Measurements from ENCODE around the gene MAP10.

DNA sequence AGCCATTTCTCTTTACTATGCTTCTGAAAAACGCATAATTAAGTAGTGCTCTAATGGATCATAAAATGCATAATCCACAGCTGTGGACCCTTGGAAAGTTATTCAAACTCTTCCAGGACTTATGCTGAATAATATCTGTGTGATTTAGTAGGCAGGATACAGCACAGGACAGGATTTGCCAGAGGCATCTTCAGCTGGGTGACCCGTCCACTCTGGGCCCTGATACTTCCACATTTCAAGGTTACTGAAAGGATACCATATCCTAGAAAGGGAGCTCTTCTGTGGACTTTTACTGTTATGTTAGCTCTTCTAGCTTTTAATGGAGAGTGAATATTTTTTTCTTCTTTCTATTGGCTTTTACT is 49.6 kb downstream of the MAP10 start:
- TF ChIP-seq ZBTB43 (CRISPR knock-in tag; IDR thresholded peaks at IDR 0.05) = no peak
- TF ChIP-seq, protein P1, sequence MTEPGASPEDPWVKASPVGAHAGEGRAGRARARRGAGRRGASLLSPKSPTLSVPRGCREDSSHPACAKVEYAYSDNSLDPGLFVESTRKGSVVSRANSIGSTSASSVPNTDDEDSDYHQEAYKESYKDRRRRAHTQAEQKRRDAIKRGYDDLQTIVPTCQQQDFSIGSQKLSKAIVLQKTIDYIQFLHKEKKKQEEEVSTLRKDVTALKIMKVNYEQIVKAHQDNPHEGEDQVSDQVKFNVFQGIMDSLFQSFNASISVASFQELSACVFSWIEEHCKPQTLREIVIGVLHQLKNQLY (CRISPR knock-in tag; IDR thresholded peaks at IDR 0.05) = no peak
- TF ChIP-seq, protein P2, sequence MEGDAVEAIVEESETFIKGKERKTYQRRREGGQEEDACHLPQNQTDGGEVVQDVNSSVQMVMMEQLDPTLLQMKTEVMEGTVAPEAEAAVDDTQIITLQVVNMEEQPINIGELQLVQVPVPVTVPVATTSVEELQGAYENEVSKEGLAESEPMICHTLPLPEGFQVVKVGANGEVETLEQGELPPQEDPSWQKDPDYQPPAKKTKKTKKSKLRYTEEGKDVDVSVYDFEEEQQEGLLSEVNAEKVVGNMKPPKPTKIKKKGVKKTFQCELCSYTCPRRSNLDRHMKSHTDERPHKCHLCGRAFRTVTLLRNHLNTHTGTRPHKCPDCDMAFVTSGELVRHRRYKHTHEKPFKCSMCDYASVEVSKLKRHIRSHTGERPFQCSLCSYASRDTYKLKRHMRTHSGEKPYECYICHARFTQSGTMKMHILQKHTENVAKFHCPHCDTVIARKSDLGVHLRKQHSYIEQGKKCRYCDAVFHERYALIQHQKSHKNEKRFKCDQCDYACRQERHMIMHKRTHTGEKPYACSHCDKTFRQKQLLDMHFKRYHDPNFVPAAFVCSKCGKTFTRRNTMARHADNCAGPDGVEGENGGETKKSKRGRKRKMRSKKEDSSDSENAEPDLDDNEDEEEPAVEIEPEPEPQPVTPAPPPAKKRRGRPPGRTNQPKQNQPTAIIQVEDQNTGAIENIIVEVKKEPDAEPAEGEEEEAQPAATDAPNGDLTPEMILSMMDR (IDR thresholded peaks at IDR 0.05) = no peak
- TF ChIP-seq NFATC4 (CRISPR knock-in tag; IDR thresholded peaks at IDR 0.05) = no peak
- TF ChIP-seq USF1 (CRISPR knock-in tag; IDR thresholded peaks at IDR 0.05) = no peak
- TF ChIP-seq NR3C1 (CRISPR knock-in tag; conservative IDR thresholded peaks at IDR 0.05; ENCODE audit: low read depth) = no peak
- no peak for TF ChIP-seq NR2C2 (CRISPR knock-in tag; IDR thresholded peaks at IDR 0.05)
- no peak for TF ChIP-seq JUN (CRISPR knock-in tag; IDR thresholded peaks at IDR 0.05)

Measured in WTC11 (cell line).